ENCODE data around the gene RSL24D1.

The RSL24D1 gene

GRCh38 chr15:55234104-55234799 is 37.5 kb upstream of the RSL24D1 start:
- Histone ChIP-seq H3K9me3 (ENCODE audit: control insufficient read depth, low read depth, low read length) (no peaks in the 10 kb centered on the region), H3K27me3 (ENCODE audit: control insufficient read depth, insufficient read depth, low read length) (no peaks in the 10 kb centered on the region), H3K4me1 (ENCODE audit: control insufficient read depth, low read depth, low read length) (no peaks in the 10 kb centered on the region), H3K9ac (ENCODE audit: low read length) (no peak overlapping the region), H3K27ac (ENCODE audit: low read length) (no peak overlapping the region), H3K4me3 (ENCODE audit: low read length) (no peak overlapping the region), H3K36me3 (ENCODE audit: control insufficient read depth, low read depth, low read length) (no peaks in the 10 kb centered on the region)

- H3K27me3 ChIP-seq (ENCODE audit: control insufficient read depth, insufficient read depth, low read length): no peaks in the 10 kb centered on the region
- H3K9ac ChIP-seq (ENCODE audit: low read length): no peak overlapping the region
- no peak overlapping the region for H3K27ac ChIP-seq (ENCODE audit: low read length)
- no peaks in the 10 kb centered on the region for H3K4me1 ChIP-seq (ENCODE audit: control insufficient read depth, low read depth, low read length)
- H3K9me3 ChIP-seq (ENCODE audit: control insufficient read depth, low read depth, low read length): no peaks in the 10 kb centered on the region
- no peak overlapping the region for H3K4me3 ChIP-seq (ENCODE audit: low read length)
- H3K36me3 ChIP-seq (ENCODE audit: control insufficient read depth, low read depth, low read length): no peaks in the 10 kb centered on the region
Measured at GRCh38 chr15:55231455-55231854, 34.7 kb upstream of the RSL24D1 start.

- Histone ChIP-seq H3K27ac (ENCODE audit: low read length) (no peak overlapping the region), H3K4me3 (ENCODE audit: low read length) (no peak overlapping the region), H3K9me3 (ENCODE audit: control insufficient read depth, low read depth, low read length) (no peaks in the 10 kb centered on the region), H3K27me3 (ENCODE audit: control insufficient read depth, insufficient read depth, low read length) (no peaks in the 10 kb centered on the region), H3K9ac (ENCODE audit: low read length) (no peak overlapping the region), H3K4me1 (ENCODE audit: control insufficient read depth, low read depth, low read length) (no peaks in the 10 kb centered on the region), H3K36me3 (ENCODE audit: control insufficient read depth, low read depth, low read length) (no peaks in the 10 kb centered on the region)
Measured at GRCh38 chr15:55230953-55231352, 34.2 kb upstream of the RSL24D1 start.

GRCh38 chr15:55230051-55230670 is 33.4 kb upstream of the RSL24D1 start:
- Histone ChIP-seq H3K9ac (ENCODE audit: low read length) (no peak overlapping the region), H3K27me3 (ENCODE audit: control insufficient read depth, insufficient read depth, low read length) (no peaks in the 10 kb centered on the region), H3K4me1 (ENCODE audit: control insufficient read depth, low read depth, low read length) (no peaks in the 10 kb centered on the region), H3K36me3 (ENCODE audit: control insufficient read depth, low read depth, low read length) (no peaks in the 10 kb centered on the region), H3K27ac (ENCODE audit: low read length) (no peak overlapping the region), H3K9me3 (ENCODE audit: control insufficient read depth, low read depth, low read length) (no peaks in the 10 kb centered on the region), H3K4me3 (ENCODE audit: low read length) (no peak overlapping the region)

- no peaks in the 10 kb centered on the region for H3K4me1 ChIP-seq (ENCODE audit: control insufficient read depth, low read depth, low read length)
- H3K9me3 ChIP-seq (ENCODE audit: control insufficient read depth, low read depth, low read length): no peaks in the 10 kb centered on the region
- H3K27ac ChIP-seq (ENCODE audit: low read length): no peak overlapping the region
- H3K4me3 ChIP-seq (ENCODE audit: low read length): no peak overlapping the region
- no peak overlapping the region for H3K9ac ChIP-seq (ENCODE audit: low read length)
- H3K27me3 ChIP-seq (ENCODE audit: control insufficient read depth, insufficient read depth, low read length): no peaks in the 10 kb centered on the region
- no peaks in the 10 kb centered on the region for H3K36me3 ChIP-seq (ENCODE audit: control insufficient read depth, low read depth, low read length)
Measured at GRCh38 chr15:55226127-55226526, 29.4 kb upstream of the RSL24D1 start.

- H3K4me1 ChIP-seq (ENCODE audit: control insufficient read depth, low read depth, low read length): no peaks in the 10 kb centered on the region
Measured at GRCh38 chr15:55224892-55225291, 28.2 kb upstream of the RSL24D1 start.

GRCh38 chr15:55222588-55222987 is 25.8 kb upstream of the RSL24D1 start:
- H3K27me3 ChIP-seq (ENCODE audit: control insufficient read depth, insufficient read depth, low read length): no peaks in the 10 kb centered on the region
- no peaks in the 10 kb centered on the region for H3K4me1 ChIP-seq (ENCODE audit: control insufficient read depth, low read depth, low read length)
- no peak overlapping the region for H3K27ac ChIP-seq (ENCODE audit: low read length)
- H3K9ac ChIP-seq (ENCODE audit: low read length): no peak overlapping the region
- no peak overlapping the region for H3K4me3 ChIP-seq (ENCODE audit: low read length)
- no peaks in the 10 kb centered on the region for H3K36me3 ChIP-seq (ENCODE audit: control insufficient read depth, low read depth, low read length)
- no peaks in the 10 kb centered on the region for H3K9me3 ChIP-seq (ENCODE audit: control insufficient read depth, low read depth, low read length)

More at GRCh38 chr15:55224892-55225291, 28.2 kb upstream of the RSL24D1 start:
- H3K27me3 ChIP-seq (ENCODE audit: control insufficient read depth, insufficient read depth, low read length): no peaks in the 10 kb centered on the region
- H3K27ac ChIP-seq (ENCODE audit: low read length): no peak overlapping the region
- H3K4me3 ChIP-seq (ENCODE audit: low read length): no peak overlapping the region
- no peaks in the 10 kb centered on the region for H3K36me3 ChIP-seq (ENCODE audit: control insufficient read depth, low read depth, low read length)
- no peaks in the 10 kb centered on the region for H3K9me3 ChIP-seq (ENCODE audit: control insufficient read depth, low read depth, low read length)
- H3K9ac ChIP-seq (ENCODE audit: low read length): no peak overlapping the region

GRCh38 chr15:55221090-55222011 is 24.6 kb upstream of the RSL24D1 start:
- H3K4me3 ChIP-seq (ENCODE audit: low read length): no peak overlapping the region
- H3K36me3 ChIP-seq (ENCODE audit: control insufficient read depth, low read depth, low read length): no peaks in the 10 kb centered on the region
- H3K9ac ChIP-seq (ENCODE audit: low read length): no peak overlapping the region
- no peaks in the 10 kb centered on the region for H3K27me3 ChIP-seq (ENCODE audit: control insufficient read depth, insufficient read depth, low read length)
- H3K4me1 ChIP-seq (ENCODE audit: control insufficient read depth, low read depth, low read length): no peaks in the 10 kb centered on the region
- H3K9me3 ChIP-seq (ENCODE audit: control insufficient read depth, low read depth, low read length): no peaks in the 10 kb centered on the region
- H3K27ac ChIP-seq (ENCODE audit: low read length): no peak overlapping the region

- H3K4me1 ChIP-seq (ENCODE audit: control insufficient read depth, low read depth, low read length): no peaks in the 10 kb centered on the region
Measured at GRCh38 chr15:55220606-55221005, 23.9 kb upstream of the RSL24D1 start.

GRCh38 chr15:55218056-55218455 is 21.3 kb upstream of the RSL24D1 start:
- H3K9me3 ChIP-seq (ENCODE audit: control insufficient read depth, low read depth, low read length): no peaks in the 10 kb centered on the region
- no peak overlapping the region for H3K4me3 ChIP-seq (ENCODE audit: low read length)
- H3K9ac ChIP-seq (ENCODE audit: low read length): no peak overlapping the region
- no peak overlapping the region for H3K27ac ChIP-seq (ENCODE audit: low read length)
- no peaks in the 10 kb centered on the region for H3K4me1 ChIP-seq (ENCODE audit: control insufficient read depth, low read depth, low read length)
- no peaks in the 10 kb centered on the region for H3K36me3 ChIP-seq (ENCODE audit: control insufficient read depth, low read depth, low read length)
- H3K27me3 ChIP-seq (ENCODE audit: control insufficient read depth, insufficient read depth, low read length): no peaks in the 10 kb centered on the region

More at GRCh38 chr15:55220606-55221005, 23.9 kb upstream of the RSL24D1 start:
- Histone ChIP-seq H3K36me3 (ENCODE audit: control insufficient read depth, low read depth, low read length) (no peaks in the 10 kb centered on the region), H3K27ac (ENCODE audit: low read length) (no peak overlapping the region), H3K27me3 (ENCODE audit: control insufficient read depth, insufficient read depth, low read length) (no peaks in the 10 kb centered on the region), H3K9ac (ENCODE audit: low read length) (no peak overlapping the region), H3K9me3 (ENCODE audit: control insufficient read depth, low read depth, low read length) (no peaks in the 10 kb centered on the region), H3K4me3 (ENCODE audit: low read length) (no peak overlapping the region)

GRCh38 chr15:55204464-55204863 is 7.7 kb upstream of the RSL24D1 start:
- Histone ChIP-seq H3K27me3 (ENCODE audit: control insufficient read depth, insufficient read depth, low read length) (no peaks in the 10 kb centered on the region), H3K9me3 (ENCODE audit: control insufficient read depth, low read depth, low read length) (no peaks in the 10 kb centered on the region), H3K4me3 (ENCODE audit: low read length) (no peak overlapping the region), H3K36me3 (ENCODE audit: control insufficient read depth, low read depth, low read length) (no peaks in the 10 kb centered on the region), H3K27ac (ENCODE audit: low read length) (no peak overlapping the region), H3K4me1 (ENCODE audit: control insufficient read depth, low read depth, low read length) (no peaks in the 10 kb centered on the region), H3K9ac (ENCODE audit: low read length) (no peak overlapping the region)

Data from iPS-18a (cell line).